ENCODE results near the gene IKZF3. TPM values are rescaled to one million over a fixed set of nuclear protein-coding genes. Genes with fewer than 3 reads are reported as not detected.
"Not testable (repeated sequence)": the region's sequence is repeated elsewhere in the genome, so short reads cannot be mapped to it uniquely, and the experiment has no call there.

Gene IKZF3
- total RNA-seq, 2 experiments from 2014 or later, result 39.7 to 39.9 TPM

DNA sequence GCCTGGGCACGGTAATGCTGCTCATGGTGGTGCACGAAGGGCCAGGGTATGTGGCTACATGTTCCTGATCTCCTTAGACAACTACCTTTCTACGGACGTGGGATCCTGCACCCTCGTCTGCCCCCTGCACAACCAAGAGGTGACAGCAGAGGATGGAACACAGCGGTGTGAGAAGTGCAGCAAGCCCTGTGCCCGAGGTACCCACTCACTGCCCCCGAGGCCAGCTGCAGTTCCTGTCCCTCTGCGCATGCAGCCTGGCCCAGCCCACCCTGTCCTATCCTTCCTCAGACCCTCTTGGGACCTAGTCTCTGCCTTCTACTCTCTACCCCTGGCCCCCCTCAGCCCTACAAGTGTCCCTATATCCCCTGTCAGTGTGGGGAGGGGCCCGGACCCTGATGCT is 152.3 kb downstream of the IKZF3 start:
- ChIA-PET POLR2A (no interaction called here), CTCF (no interaction called here)
- Histone ChIP-seq H3K36me3 (ENCODE audit: insufficient read depth, low read length) (no peaks in the 10 kb centered on the region), H3K4me3 (ENCODE audit: low read length) (no peak overlapping the region), H3K9me3 (ENCODE audit: control insufficient read depth in 1 of 2, insufficient read depth in 1 of 2, low read length in 2 of 2) (no peaks in the 10 kb centered on the region), H3K27ac (ENCODE audit: low read depth in 1 of 2, low read length in 2 of 2) (no peak overlapping the region), H3K4me1 (ENCODE audit: insufficient read depth, low read length) (peaks cover 12% of the 10 kb centered on the region), H3K27me3 (ENCODE audit: control insufficient read depth in 1 of 2, insufficient read depth in 2 of 2, low read length in 2 of 2) (no peaks in the 10 kb centered on the region)
- TF ChIP-seq CTCF (IDR thresholded peaks at IDR 0.05), result no peak
- Mint-ChIP-seq H3K9me3 (no peaks in the 10 kb centered on the region), H3K36me3 (ENCODE audit: low read depth) (no peaks in the 10 kb centered on the region), H3K27me3 (no peaks in the 10 kb centered on the region), H3K27ac (no peak overlapping the region), H3K4me3 (no peak overlapping the region), H3K4me1 (ENCODE audit: low read depth) (peaks cover 6% of the 10 kb centered on the region)
- ATAC-seq (ENCODE audit: poor library complexity), result no peak
- intact Hi-C loops (cut with DNase I, micrococcal nuclease), result no loop called here
- DNase-seq, result no peak

- intact Hi-C loops (cut with DNase I, micrococcal nuclease), result not testable (repeated sequence)
These were observed 153.0 kb downstream of the IKZF3 start for GRCh38 chr17:39711071-39711470.

DNA sequence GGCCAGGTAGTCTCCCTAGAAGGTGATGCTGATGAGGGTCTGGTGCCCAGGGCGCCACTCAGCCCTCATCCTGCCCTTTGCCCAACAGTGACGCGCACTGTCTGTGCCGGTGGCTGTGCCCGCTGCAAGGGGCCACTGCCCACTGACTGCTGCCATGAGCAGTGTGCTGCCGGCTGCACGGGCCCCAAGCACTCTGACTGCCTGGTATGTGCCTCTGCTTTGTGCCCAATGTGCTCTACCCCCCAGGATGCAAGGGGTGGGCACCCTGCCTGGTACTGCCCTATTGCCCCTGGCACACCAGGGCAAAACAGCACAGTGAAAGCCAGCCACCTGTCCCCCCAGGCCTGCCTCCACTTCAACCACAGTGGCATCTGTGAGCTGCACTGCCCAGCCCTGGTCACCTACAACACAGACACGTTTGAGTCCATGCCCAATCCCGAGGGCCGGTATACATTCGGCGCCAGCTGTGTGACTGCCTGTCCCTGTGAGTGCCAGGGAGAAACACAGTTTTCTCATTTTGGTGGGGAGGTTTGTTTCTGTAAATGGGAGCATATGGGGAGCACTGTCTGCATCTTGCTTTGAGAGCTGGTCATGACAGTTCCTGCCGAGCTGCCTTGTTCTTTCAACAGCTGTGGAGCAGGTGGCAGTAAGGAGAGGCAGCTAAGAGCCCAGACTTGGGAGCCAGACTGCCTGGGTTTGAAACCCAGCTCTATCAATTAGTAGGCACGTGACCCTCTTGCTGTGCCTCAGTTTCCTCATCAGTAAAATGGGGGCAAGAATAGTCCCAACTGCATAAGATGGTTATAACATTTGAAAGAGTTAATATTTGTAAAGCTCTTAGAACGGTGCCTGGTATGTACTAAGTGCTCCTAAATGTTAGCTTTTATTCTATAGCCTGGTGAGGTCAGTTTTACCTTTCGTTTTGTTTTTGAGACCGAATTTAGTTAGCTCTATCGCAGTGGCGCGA is 153.8 kb downstream of the IKZF3 start:
- Mint-ChIP-seq H3K9me3 (no peaks in the 10 kb centered on the region), H3K27ac (no peak overlapping the region), H3K4me3 (no peak overlapping the region), H3K36me3 (ENCODE audit: low read depth) (no peaks in the 10 kb centered on the region), H3K4me1 (ENCODE audit: low read depth) (peaks cover 9% of the 10 kb centered on the region), H3K27me3 (no peaks in the 10 kb centered on the region)
- intact Hi-C loops (cut with DNase I, micrococcal nuclease), result no loop called here
- ChIA-PET POLR2A (interaction anchor here (1.0 kb wide), 1 partner anchor 20 kb away, joined by 3 read pairs; the partner anchor contains the start of gene MIEN1), CTCF (interaction anchor here (1.0 kb wide), 1 partner anchor 28 kb away, joined by 4 read pairs; no protein-coding TSS in a partner anchor)
- Histone ChIP-seq H3K36me3 (ENCODE audit: insufficient read depth, low read length) (no peaks in the 10 kb centered on the region), H3K4me3 (ENCODE audit: low read length) (no peak overlapping the region), H3K9me3 (ENCODE audit: control insufficient read depth in 1 of 2, insufficient read depth in 1 of 2, low read length in 2 of 2) (no peaks in the 10 kb centered on the region), H3K4me1 (ENCODE audit: insufficient read depth, low read length) (peaks cover 25% of the 10 kb centered on the region), H3K27ac (ENCODE audit: low read depth in 1 of 2, low read length in 2 of 2) (no peak overlapping the region), H3K27me3 (ENCODE audit: control insufficient read depth in 1 of 2, insufficient read depth in 2 of 2, low read length in 2 of 2) (no peaks in the 10 kb centered on the region)
- DNase-seq, result no peak
- no peak for ATAC-seq (ENCODE audit: poor library complexity)
- no peak for TF ChIP-seq CTCF (IDR thresholded peaks at IDR 0.05)

More at GRCh38 chr17:39711071-39711470, 153.0 kb downstream of the IKZF3 start:
- H3K4me3 Mint-ChIP-seq; H3K4me1 Mint-ChIP-seq (ENCODE audit: low read depth); H3K27ac Mint-ChIP-seq; H3K27me3 ChIP-seq (ENCODE audit: control insufficient read depth in 1 of 2, insufficient read depth in 2 of 2, low read length in 2 of 2); H3K36me3 Mint-ChIP-seq (ENCODE audit: low read depth); H3K27me3 Mint-ChIP-seq; DNase-seq; H3K9me3 Mint-ChIP-seq; H3K36me3 ChIP-seq (ENCODE audit: insufficient read depth, low read length); H3K4me3 ChIP-seq (ENCODE audit: low read length); H3K9me3 ChIP-seq (ENCODE audit: control insufficient read depth in 1 of 2, insufficient read depth in 1 of 2, low read length in 2 of 2); H3K27ac ChIP-seq (ENCODE audit: low read depth in 1 of 2, low read length in 2 of 2); ATAC-seq (ENCODE audit: poor library complexity): not testable (repeated sequence)
- H3K4me1 ChIP-seq (ENCODE audit: insufficient read depth, low read length), result peaks cover 20% of the 10 kb centered on the region
- POLR2A ChIA-PET, result interaction anchor here (1.0 kb wide), 1 partner anchor 19 kb away, joined by 3 read pairs; the partner anchor contains the start of gene MIEN1
- CTCF ChIA-PET, result interaction anchor here (1.0 kb wide), 1 partner anchor 29 kb away, joined by 4 read pairs; no protein-coding TSS in a partner anchor
